Measurements from ENCODE around the gene FBXL15. TPM values are rescaled to one million over a fixed set of nuclear protein-coding genes. Genes with fewer than 3 reads are reported as not detected.

Gene FBXL15
- polyA plus RNA-seq, 1 donor (not counting 4 experiments of a cell fraction or from before 2014, with no cell fraction given) = 3.1 TPM

DNA sequence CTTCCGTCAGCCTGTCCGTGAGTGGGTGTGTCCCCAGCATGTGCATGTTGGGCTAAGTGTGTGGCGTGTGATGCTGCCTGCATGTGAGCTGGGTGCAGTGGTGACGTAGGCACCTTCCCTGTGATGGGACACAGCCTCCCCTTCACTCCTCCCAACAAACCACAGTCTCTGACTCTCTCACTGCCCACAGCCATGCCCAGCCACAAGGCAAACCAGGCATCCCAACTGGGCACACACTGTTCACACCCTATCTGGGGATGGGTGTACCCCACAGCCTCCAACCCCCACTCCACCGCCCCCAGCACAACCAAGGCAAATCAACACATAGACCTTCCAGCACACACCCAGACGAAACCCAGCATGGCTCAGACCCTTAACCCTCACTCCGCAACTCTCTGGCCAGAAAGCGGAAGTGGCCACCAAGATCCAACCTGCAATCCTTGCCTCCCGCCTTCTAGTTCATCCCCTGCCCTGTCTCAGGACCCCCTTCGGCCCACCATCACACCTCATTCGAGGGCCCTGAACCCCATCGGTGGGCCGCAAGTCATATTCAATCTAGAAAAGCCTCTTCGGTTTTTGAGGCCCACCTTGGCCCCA is 12.4 kb upstream of the FBXL15 start:
- Histone ChIP-seq H3K36me3 (ENCODE audit: control insufficient read depth in 2 of 2, extremely low read depth in 1 of 2, insufficient read depth in 2 of 2, low read length in 2 of 2) (peaks cover 0 to 6% of the 10 kb centered on the region in 2 experiments), H3K9me1 (ENCODE audit: control insufficient read depth, extremely low read depth, insufficient read depth, low read length) (no peaks in the 10 kb centered on the region), H3K4me3 (ENCODE audit: control insufficient read depth in 2 of 3, extremely low read depth in 1 of 3, insufficient read depth in 2 of 3, low read depth in 1 of 3, low read length in 3 of 3) (peak overlapping the region in 1 of 3 experiments; percentile 27), H3K27me3 (ENCODE audit: control insufficient read depth, extremely low read depth, insufficient read depth, low read length) (peaks cover 57% of the 10 kb centered on the region), H2AFZ (ENCODE audit: control insufficient read depth, low read length) (no peak overlapping the region), H3K27ac (ENCODE audit: control insufficient read depth, insufficient read depth, low read length) (no peak overlapping the region), H3K4me1 (ENCODE audit: control insufficient read depth, extremely low read depth, insufficient read depth, low read length) (peaks cover 11% of the 10 kb centered on the region), H3K9me3 (ENCODE audit: control insufficient read depth, low read depth, low read length) (no peaks in the 10 kb centered on the region), H3K79me2 (ENCODE audit: control insufficient read depth, insufficient read depth, low read length) (no peaks in the 10 kb centered on the region), H3K9ac (ENCODE audit: control insufficient read depth, extremely low read depth, insufficient read depth, low read length) (no peak overlapping the region), H4K20me1 (ENCODE audit: control insufficient read depth, extremely low read depth, insufficient read depth, low read length) (no peaks in the 10 kb centered on the region), H3K4me2 (ENCODE audit: control insufficient read depth, extremely low read depth, insufficient read depth, low read depth, low read length) (no peak overlapping the region)
- TF ChIP-seq, protein P1, sequence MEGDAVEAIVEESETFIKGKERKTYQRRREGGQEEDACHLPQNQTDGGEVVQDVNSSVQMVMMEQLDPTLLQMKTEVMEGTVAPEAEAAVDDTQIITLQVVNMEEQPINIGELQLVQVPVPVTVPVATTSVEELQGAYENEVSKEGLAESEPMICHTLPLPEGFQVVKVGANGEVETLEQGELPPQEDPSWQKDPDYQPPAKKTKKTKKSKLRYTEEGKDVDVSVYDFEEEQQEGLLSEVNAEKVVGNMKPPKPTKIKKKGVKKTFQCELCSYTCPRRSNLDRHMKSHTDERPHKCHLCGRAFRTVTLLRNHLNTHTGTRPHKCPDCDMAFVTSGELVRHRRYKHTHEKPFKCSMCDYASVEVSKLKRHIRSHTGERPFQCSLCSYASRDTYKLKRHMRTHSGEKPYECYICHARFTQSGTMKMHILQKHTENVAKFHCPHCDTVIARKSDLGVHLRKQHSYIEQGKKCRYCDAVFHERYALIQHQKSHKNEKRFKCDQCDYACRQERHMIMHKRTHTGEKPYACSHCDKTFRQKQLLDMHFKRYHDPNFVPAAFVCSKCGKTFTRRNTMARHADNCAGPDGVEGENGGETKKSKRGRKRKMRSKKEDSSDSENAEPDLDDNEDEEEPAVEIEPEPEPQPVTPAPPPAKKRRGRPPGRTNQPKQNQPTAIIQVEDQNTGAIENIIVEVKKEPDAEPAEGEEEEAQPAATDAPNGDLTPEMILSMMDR (optimal IDR thresholded peaks at IDR 0.05 in 1 of 3, IDR thresholded peaks at IDR 0.05 in 1 of 3, conservative IDR thresholded peaks at IDR 0.05 in 1 of 3; ENCODE audit: extremely low read depth in 1 of 3, insufficient read depth in 2 of 3, low read length in 3 of 3) = no peak
- peak; percentile 77 for TF ChIP-seq EZH2 (IDR thresholded peaks at IDR 0.05; ENCODE audit: low read length)
- dilution Hi-C loops (cut with MboI; ENCODE audit: extremely low pct_ligation_motif_present, low sequenced_read_pairs) = no loop called here
- FAIRE-seq (no peak), DNase-seq (ENCODE audit: low read depth, low spot score) (no peak)

GRCh38 chr10:102408728-102409603 is 11.7 kb upstream of the FBXL15 start:
- H3K4me2 ChIP-seq (ENCODE audit: control insufficient read depth, extremely low read depth, insufficient read depth, low read depth, low read length) = peak overlapping the region; percentile 58
- no peak overlapping the region for H3K9ac ChIP-seq (ENCODE audit: control insufficient read depth, extremely low read depth, insufficient read depth, low read length)
- dilution Hi-C loops (cut with MboI; ENCODE audit: extremely low pct_ligation_motif_present, low sequenced_read_pairs) = no loop called here
- peak overlapping the region; percentile 37 for H2AFZ ChIP-seq (ENCODE audit: control insufficient read depth, low read length)
- TF ChIP-seq, protein P1 (optimal IDR thresholded peaks at IDR 0.05 in 1 of 3, IDR thresholded peaks at IDR 0.05 in 1 of 3, conservative IDR thresholded peaks at IDR 0.05 in 1 of 3; ENCODE audit: extremely low read depth in 1 of 3, insufficient read depth in 2 of 3, low read length in 3 of 3) = no peak
- TF ChIP-seq EZH2 (IDR thresholded peaks at IDR 0.05; ENCODE audit: low read length) = peak; percentile 2
- no peak for FAIRE-seq
- no peaks in the 10 kb centered on the region for H3K79me2 ChIP-seq (ENCODE audit: control insufficient read depth, insufficient read depth, low read length)
- peaks cover 63% of the 10 kb centered on the region for H3K27me3 ChIP-seq (ENCODE audit: control insufficient read depth, extremely low read depth, insufficient read depth, low read length)
- H3K4me3 ChIP-seq (ENCODE audit: control insufficient read depth in 2 of 3, extremely low read depth in 1 of 3, insufficient read depth in 2 of 3, low read depth in 1 of 3, low read length in 3 of 3) = peak overlapping the region in 1 of 3 experiments; percentile 27
- no peaks in the 10 kb centered on the region for H3K9me3 ChIP-seq (ENCODE audit: control insufficient read depth, low read depth, low read length)
- peaks cover 11% of the 10 kb centered on the region for H3K4me1 ChIP-seq (ENCODE audit: control insufficient read depth, extremely low read depth, insufficient read depth, low read length)
- H3K9me1 ChIP-seq (ENCODE audit: control insufficient read depth, extremely low read depth, insufficient read depth, low read length) = no peaks in the 10 kb centered on the region
- no peaks in the 10 kb centered on the region for H4K20me1 ChIP-seq (ENCODE audit: control insufficient read depth, extremely low read depth, insufficient read depth, low read length)
- H3K27ac ChIP-seq (ENCODE audit: control insufficient read depth, insufficient read depth, low read length) = no peak overlapping the region
- DNase-seq (ENCODE audit: low read depth, low spot score) = no peak
- H3K36me3 ChIP-seq (ENCODE audit: control insufficient read depth in 2 of 2, extremely low read depth in 1 of 2, insufficient read depth in 2 of 2, low read length in 2 of 2) = peaks cover 0 to 3% of the 10 kb centered on the region in 2 experiments

Data from keratinocyte (primary cell).